ENCODE measurements around the gene POLDIP2. TPM values are rescaled to one million over a fixed set of nuclear protein-coding genes. Genes with fewer than 3 reads are reported as not detected.

POLDIP2 gene
- total RNA-seq, 1 donor = 66.6 TPM

DNA sequence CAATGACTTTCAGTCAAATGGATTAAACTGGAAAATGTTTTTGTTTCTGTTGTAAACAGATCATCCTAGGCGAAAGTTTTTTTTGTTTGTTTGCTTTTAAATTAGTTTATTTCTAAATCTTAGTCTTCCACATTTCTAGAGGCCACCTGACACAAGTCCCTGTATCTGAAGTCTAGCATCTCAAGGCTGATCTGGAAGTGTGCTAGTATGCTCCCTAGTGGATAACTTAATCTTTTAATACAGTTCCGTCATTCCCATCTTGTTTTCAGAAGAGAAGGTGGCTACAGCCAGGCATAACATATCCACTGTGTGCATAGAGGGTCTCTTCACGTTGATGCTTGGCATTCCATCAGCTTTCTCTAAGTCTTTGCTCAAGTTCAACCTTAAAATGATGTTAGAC, 29.6 kb downstream of the POLDIP2 start:
- H3K4me3 ChIP-seq (ENCODE audit: low read depth, low read length) = no peak overlapping the region
- peak; percentile 28 for DNase-seq (ENCODE audit: low read depth)
- TF ChIP-seq, protein P1, sequence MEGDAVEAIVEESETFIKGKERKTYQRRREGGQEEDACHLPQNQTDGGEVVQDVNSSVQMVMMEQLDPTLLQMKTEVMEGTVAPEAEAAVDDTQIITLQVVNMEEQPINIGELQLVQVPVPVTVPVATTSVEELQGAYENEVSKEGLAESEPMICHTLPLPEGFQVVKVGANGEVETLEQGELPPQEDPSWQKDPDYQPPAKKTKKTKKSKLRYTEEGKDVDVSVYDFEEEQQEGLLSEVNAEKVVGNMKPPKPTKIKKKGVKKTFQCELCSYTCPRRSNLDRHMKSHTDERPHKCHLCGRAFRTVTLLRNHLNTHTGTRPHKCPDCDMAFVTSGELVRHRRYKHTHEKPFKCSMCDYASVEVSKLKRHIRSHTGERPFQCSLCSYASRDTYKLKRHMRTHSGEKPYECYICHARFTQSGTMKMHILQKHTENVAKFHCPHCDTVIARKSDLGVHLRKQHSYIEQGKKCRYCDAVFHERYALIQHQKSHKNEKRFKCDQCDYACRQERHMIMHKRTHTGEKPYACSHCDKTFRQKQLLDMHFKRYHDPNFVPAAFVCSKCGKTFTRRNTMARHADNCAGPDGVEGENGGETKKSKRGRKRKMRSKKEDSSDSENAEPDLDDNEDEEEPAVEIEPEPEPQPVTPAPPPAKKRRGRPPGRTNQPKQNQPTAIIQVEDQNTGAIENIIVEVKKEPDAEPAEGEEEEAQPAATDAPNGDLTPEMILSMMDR (IDR thresholded peaks at IDR 0.05; ENCODE audit: insufficient read depth, low read length) = no peak

- no peak for DNase-seq (ENCODE audit: low read depth)
- TF ChIP-seq, protein P1 (IDR thresholded peaks at IDR 0.05; ENCODE audit: insufficient read depth, low read length) = no peak
- no peak overlapping the region for H3K4me3 ChIP-seq (ENCODE audit: low read depth, low read length)
These were observed 30.2 kb downstream of the POLDIP2 start for GRCh38 chr17:28327031-28327607.

DNA sequence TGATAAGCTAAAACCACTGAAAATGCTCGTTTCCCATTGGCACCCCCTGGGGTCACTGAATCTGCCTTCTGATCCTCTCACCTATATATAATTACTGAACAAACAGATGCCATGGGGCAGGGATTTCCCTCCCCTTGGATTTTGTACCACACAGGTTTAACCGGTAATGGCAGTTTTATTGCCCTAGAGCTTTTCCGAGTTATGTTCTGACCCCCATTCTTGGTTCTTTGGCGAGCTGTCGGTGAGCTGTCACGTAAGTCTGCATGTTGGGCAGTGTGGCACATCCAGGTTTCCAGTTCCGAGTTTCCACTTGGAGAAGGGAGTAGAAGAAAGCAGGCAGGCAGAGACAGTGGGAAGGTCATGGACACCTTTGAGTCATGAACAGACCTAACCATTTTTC, 31.2 kb downstream of the POLDIP2 start:
- no peak overlapping the region for H3K4me3 ChIP-seq (ENCODE audit: low read depth, low read length)
- TF ChIP-seq, protein P1 (IDR thresholded peaks at IDR 0.05; ENCODE audit: insufficient read depth, low read length) = no peak
- no peak for DNase-seq (ENCODE audit: low read depth)

- no peak for DNase-seq (ENCODE audit: low read depth)
- TF ChIP-seq, protein P1 (IDR thresholded peaks at IDR 0.05; ENCODE audit: insufficient read depth, low read length) = no peak
- no peak overlapping the region for H3K4me3 ChIP-seq (ENCODE audit: low read depth, low read length)
These were observed 32.1 kb downstream of the POLDIP2 start for GRCh38 chr17:28325211-28325610.

GRCh38 chr17:28324781-28325180, 32.5 kb downstream of the POLDIP2 start:
- DNase-seq (ENCODE audit: low read depth) = no peak
- TF ChIP-seq, protein P1 (IDR thresholded peaks at IDR 0.05; ENCODE audit: insufficient read depth, low read length) = no peak

DNA sequence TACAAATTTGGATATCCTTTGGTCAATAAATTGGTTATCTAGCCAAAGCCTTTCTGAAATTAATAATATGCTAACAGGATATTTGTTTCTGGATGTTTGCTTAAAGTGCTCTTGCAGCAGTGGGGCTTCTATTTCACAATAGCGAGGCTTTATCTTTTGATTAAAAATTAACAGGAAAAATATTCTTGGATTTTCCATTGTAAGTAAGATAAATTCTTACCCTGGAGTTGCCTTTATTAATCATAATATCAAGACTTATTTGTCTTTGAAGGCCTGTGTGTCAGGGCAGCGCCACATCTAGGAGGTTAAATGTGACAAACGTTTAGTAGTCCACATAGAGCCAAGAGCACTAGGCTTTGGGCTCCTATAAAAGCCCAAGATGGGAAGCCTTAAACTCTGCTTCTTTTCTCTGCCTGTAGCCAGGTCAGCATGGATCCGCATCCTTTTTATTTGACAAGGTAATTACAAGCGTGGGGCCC, 33.0 kb downstream of the POLDIP2 start:
- no peak overlapping the region for H3K4me3 ChIP-seq (ENCODE audit: low read depth, low read length)
- DNase-seq (ENCODE audit: low read depth) = no peak
- TF ChIP-seq, protein P1 (IDR thresholded peaks at IDR 0.05; ENCODE audit: insufficient read depth, low read length) = no peak

More at GRCh38 chr17:28324781-28325180, 32.5 kb downstream of the POLDIP2 start:
- H3K4me3 ChIP-seq (ENCODE audit: low read depth, low read length) = no peak overlapping the region
